HG03039 (cell line): ENCODE results near the gene GZMM.
A peak's percentile ranks its signal among the peaks of the same experiment; 100 is the strongest.

Experiments used
- ATAC-seq: cut with Tn5 transposase; IDR thresholded peaks from one replicate; pipeline ENCODE4 v1.9.1; 2021; ENCODE audit warnings: mild to moderate bottlenecking, moderate library complexity; ENCODE audit not compliant: unreplicated experiment

The GZMM gene

DNA sequence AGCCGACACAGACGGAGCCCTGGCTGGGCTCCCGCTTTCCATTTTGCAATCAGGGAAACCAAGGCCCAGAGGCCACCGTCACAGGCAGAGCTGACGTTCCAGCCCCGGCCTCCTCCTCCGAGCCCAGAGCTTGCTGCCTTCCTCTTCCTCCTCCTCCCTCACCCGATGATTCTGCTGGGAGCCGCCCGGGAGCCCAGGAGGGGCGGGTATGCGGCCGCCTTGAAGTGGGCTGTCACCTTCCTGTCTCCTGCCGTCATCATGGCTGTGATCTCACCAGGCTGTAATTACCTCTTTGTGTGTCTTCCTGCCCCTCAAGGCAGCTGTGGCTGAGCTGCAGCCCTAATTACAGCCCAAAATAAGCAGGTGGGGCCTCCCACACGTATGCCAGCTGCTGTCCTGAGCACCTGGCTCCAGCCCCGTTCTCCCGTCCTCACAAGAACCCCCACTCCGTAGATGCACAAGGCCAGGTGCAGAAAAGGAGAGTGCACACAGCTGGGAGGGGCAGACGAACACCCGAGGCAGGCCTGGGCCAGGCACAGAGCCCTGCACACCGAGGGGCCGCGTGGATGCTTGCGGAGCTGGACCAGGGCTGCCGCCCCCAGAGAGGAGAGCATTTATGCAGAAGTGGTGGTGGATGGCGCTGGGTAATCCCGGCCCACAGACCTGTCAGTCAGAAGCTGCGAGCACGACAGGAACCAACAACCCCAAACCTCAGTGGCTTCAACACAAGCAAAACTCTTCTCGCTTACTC, 32.6 kb upstream of the GZMM start:
- ATAC-seq: no peak

GRCh38 chr19:512547-513365, 31.1 kb upstream of the GZMM start:
- no peak for ATAC-seq

DNA sequence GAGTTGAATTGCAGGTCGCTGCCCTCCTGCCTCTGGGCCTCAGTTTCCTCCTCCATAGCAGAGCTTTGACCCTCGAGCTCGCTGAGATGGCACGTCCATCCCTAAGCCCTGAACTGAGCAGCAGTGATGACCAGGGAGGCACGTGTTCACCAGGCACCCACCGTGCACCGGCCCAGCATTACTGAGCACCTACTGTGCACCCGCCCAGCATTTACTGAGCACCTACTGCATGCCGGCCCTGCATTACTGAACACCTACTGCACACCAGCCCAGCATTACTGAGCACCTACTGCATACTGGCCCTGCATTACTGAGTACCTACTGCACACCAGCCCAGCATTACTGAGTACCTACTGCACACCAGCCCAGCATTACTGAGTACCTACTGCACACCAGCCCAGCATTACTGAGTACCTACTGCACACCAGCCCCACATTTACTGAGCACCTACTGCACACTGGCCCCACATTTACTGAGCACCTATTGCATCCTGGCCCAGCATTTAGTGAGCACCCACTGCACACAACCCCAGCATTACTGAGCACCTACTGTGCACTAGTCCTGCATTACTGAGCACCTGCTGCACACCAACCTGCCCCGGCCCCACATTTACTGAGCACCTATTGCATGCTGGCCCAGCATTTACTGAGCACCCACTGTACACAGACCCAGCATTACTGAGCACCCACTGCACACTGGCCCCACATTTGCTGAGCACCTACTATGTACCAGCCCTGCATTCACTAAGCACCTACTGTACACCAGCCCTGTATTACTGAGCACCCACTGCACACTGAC, 30.3 kb upstream of the GZMM start:
- no peak for ATAC-seq

GRCh38 chr19:514166-514663, 29.6 kb upstream of the GZMM start:
- ATAC-seq: no peak

DNA sequence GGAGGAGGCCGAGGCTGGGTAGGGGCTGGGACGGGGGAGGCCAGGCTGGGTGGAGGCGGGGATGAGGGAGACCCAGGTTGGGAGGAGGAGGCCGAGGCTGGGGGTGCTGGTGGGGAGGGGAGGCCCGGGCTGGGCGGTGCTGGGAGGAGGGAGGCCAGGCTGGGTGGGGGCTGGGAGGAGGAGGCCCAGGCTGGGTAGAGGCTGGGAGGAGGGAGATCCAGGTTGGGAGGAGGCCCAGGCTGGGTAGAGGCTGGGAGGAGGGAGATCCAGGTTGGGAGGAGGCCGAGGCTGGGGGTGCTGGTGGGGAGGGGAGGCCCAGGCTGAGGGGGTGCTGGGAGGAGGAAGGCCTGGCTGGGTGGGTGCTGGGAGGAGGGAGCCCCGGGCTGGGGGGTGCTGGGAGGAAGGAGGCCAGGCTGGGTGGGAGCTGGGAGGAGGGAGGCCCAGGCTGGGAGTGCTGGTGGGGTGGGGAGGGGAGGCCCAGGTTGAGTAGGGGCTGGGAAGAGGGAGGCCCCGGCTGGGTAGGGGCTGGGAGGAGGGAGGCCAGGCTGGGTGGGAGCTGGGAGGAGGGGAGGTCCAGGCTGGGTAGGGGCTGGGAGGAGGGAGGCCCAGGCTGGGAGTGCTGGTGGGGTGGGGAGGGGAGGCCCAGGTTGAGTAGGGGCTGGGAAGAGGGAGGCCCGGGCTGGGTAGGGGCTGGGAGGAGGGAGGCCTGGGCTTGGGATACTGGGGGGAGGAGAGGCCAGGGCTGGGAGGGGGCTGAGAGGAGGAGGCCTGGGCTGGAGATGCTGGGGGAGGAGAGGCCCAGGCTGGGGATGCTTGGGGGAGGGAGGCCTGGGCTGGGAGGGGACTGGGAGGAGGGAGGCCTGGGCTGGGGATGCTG, 25.9 kb upstream of the GZMM start:
- no peak for ATAC-seq

GRCh38 chr19:518598-519231, 25.1 kb upstream of the GZMM start:
- ATAC-seq: no peak

DNA sequence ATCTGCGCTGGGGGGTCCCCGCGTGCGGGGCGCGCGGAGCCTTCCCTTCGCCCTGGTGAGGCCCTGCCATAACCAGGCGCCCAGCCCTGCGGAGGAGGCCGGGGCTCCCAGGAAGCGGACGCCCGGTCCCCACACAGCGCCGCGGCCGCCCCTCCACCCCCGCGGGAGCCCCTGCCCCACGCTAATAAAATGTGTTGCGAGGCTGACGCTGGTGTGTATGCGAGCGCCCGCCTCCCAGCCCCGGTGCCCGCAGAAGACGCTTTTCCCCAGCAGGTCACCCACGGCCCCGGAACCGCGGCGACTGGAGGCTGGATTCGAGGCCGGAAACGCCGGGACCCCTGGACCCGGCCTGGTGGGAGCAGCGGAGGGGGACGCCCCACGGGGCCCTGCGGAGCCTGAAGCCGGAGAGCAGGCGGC, 24.4 kb upstream of the GZMM start:
- ATAC-seq: no peak

DNA sequence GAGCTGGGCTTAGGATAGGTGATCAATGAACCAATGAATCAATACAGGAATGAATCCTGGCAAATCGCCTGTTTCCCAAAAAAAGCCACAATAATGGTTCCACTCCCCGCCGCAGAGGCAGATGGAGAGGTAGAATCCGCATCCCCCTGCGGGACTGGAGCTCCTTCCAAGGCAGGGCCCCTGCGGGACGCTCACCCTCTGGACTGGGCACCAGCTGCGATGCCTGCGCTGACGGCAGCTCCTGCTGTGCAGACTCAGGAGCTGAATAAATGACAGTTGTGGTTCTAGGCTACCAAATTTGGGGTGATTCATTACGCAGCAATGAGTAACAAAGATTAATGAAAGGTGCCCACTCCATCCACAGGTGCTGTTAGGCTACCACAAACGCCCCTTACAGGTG, 21.1 kb upstream of the GZMM start:
- no peak for ATAC-seq

- no peak for ATAC-seq
These were observed 19.7 kb upstream of the GZMM start for GRCh38 chr19:524062-524674.

DNA sequence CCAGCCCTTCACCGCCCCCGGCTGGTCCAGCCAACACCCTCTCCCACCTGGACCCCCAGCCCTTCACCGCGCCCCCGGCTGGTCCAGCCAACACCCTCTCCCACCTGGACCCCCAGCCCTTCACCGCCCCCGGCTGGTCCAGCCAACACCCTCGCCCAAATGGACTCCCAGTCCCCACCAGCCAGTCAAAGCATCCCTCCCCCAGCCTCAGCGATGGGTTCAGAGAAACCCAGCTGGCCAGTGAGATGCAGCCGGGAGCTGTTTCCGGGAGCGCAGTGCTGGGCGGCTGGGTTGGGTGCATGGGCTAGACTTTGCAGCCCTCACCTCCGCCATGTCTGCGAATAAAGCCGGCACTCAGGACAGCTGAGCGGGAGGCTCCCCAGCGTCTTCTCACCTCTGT, 18.8 kb upstream of the GZMM start:
- ATAC-seq: no peak

DNA sequence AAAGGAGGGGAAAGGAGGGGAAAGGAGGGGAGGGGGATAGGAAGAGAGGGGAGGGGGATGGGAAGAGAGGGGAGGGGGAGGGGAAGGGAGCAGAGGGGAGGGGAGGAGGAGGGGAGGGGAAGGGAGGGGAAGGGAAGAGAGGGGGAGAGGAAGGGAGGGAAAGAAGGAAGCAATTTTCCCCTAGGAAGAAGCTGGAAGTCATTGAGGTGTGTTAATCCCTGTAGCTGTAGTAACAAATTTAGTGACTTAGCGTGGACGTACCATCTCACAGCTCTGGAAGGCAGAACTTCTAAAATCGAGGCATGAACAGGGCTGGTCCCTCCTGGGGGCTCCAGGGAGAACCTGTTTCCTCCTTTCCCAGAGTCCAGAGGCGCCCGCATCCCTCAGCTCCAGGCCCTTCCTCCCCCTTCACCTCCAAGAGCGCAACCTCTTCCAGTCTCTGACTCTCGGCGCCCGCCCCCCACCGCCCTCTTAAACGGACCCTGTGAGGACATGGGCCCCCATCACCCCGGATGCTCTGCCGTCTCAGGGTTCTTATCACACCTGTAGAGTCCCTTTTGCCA, 17.9 kb upstream of the GZMM start:
- no peak for ATAC-seq

DNA sequence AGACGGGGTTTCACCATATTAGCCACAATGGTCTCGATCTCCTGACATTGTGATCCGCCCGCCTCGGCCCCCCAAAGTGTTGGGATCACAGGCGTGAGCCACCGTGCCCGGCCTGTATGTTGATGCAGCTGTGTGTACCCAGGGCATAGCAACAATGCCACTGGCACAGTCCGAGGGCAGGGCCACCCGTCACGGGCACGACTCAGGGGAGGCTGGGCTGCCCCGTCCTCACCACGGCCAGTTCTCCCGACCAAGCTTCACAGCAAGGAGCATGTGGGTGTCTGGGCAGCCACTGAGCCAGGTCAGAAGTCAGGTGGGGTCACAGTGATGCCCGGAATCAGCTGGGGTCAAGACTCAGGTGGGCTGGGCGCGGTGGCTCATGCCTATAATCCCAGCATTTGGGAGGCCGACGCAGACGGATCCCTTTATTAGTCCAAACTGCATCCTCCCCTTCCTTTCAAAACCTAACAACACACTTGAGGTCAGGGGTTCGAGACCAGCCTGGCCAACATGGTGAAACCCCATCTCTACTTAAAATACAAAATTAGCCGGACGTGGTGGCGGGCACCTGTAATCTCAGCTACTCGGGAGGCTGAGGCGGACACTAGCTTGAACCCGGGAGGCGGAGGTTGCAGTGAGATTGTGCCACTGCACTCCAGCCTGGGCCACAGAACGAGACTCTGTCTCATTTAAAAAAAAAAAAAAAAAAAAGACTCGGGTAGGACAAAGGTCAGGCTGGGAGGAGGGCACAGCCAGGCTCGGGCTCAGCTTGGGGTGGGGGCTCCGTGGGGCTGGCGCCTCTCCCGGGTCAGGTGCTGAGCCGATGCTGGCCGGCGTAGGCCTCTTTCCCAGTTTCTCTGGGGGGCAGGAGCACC, 13.5 kb upstream of the GZMM start:
- no peak for ATAC-seq

- peak; percentile 61 for ATAC-seq
These were observed 12.7 kb upstream of the GZMM start for GRCh38 chr19:531009-531752.

DNA sequence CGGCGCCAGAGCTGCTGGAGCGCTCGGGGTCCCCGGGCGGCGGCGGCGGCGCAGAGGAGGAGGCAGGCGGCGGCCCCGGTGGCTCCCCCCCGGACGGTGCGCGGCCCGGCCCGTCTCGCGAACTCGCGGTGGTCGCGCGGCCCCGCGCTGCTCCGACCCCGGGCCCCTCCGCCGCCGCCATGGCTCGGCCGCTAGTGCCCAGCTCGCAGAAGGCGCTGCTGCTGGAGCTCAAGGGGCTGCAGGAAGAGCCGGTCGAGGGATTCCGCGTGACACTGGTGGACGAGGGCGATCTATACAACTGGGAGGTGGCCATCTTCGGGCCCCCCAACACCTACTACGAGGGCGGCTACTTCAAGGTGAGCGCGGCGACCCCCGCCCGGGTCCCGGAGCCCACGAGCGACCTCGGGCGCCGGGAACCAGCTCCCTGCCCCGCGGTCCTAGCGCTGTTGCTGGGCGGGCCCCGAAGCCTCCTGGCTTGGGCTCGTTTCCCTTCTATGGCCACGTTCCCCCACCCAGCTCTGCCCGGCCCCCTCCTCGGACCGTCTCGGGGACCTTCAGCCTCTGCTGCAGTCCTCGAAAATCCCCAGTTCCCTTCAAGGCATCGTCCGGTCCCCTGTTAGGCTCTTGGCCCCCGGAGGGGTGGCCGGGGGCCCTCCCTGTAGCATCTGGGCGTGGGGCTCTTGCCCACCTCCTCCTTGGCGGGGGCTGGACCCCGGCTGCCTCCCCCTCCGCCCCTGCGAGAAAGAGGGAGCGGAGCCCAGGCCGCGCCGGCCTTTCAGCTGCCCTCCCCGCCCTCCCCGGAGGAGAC, 11.9 kb upstream of the GZMM start, which contains the start of gene CDC34:
Gene CDC34 (plus strand): TSS at position 8 of the 808 bp plus-strand sequence. CDS start 172 bp downstream, at position 180.
- no peak for ATAC-seq

DNA sequence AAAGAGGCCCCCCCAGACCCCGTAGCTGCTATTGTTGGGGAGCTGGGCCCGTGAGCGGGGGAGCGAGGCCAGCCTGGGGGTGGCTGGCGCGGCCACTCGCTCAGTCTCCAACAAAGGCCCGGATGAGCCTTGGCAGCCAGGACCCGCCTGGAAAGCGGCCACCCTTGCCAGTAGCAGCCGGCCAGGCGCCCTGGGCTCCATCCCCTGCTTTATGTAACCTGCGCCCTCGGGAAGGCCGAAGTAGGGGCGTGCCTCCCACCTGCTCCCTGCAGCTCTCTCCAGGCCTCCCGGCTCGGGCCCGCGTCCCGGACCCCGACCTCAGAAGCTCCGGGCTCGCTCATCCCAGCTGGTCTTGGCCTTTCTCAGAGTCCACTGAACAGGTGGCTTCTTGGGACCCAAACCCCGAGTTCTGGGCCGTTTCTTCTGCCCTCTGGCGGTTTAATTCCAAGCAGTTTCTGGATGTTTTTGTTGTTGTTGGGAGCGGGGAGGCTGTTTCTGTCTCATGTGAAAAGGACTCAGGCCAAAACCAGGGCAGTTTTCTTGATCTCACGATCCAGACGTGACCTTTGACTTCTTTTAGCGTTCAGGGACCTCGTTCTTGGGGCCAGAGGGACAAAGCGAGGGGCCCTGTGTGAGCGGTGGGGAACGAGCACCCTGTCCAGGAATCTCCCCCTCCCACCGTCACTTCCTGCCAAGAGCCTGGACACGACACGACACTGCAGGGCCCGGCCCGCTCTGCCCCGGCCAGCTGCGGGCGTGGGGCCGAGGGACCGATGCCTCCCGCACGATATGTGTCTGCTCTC, 11.1 kb upstream of the GZMM start:
- ATAC-seq: no peak
